Measurements from ENCODE around the gene SEZ6L.

Gene SEZ6L

GRCh38 chr22:26182723-26183122 lies 13.5 kb downstream of the SEZ6L start:
- DNase-seq = no peak

DNA sequence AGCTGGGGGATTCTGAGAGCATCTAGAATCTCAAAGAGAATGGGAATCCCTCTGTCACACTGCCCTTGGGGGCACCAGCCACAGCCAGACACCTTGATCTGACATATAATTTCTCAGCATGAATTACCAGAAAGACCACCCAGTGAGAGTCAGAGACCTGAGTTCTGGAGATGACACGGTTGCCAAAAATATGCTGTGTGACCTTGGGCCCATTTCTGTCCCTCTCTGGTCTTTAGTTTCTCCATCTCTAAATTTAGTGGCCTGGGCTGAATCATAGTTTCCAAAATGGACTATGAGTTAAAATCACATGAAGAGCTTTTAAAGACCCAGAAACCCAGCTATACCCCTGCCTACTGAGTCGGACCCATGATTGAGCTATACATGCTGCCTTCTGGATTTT lies 15.9 kb downstream of the SEZ6L start:
- no peak for DNase-seq

DNA sequence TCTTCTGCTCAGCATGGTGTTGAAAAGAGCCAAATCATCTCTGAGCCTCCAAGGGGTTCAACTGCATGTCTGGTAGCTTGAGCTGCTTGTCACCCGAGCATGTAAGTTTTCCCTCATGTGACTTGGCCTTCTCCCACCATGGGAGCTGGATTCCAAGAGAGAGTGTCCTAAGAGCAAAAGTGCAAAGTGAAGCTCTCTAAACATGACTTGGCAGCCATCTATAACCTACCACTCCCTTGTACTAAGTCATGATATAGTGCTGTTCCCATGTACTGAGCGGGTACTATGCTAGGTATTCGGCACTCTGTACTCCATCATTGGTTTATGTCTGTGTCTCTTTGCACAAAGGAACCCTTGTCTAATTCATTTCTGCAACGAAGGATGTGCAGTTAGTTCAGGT lies 19.1 kb downstream of the SEZ6L start:
- DNase-seq = no peak

- no peak for DNase-seq
Observed at GRCh38 chr22:26194313-26194712, 25.1 kb downstream of the SEZ6L start.

DNA sequence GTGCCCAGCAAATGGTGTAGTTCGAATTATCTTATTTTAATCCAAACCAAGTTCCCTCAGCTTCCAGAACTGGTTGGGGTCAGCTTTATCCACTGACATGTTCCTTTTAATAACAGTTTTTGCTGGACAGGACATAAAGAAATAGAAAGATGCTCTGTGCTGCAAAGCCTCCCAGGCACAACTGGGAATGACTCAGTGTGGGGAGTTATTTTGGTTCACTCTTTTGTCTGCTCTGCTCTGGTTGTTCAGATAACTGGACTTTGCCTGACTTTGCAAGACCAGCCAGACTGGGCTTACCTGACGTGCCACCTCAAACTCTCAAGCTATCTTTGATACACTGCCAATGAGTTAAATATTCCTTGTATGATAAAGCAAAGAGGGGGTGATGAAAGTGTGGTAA lies 25.6 kb downstream of the SEZ6L start:
- DNase-seq = no peak

DNA sequence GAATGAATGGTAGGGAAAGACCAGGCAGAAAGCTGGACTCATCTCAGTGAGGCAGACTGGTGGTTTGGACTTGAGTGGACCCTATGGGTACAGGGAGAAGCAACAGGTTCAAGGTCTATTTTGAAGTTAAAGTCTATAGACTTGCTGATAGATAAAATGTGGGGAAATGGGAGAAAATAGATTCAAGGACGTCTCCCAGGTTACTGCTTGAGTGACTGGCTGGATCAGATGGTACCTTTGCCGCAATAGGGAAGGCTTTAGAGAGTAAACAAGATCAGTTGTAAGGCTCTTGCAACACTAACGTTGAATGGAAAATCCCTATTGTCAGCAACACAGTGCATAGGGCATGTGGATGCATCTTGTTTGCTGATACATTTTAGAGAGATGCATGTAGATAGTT lies 27.4 kb downstream of the SEZ6L start:
- DNase-seq = no peak

DNA sequence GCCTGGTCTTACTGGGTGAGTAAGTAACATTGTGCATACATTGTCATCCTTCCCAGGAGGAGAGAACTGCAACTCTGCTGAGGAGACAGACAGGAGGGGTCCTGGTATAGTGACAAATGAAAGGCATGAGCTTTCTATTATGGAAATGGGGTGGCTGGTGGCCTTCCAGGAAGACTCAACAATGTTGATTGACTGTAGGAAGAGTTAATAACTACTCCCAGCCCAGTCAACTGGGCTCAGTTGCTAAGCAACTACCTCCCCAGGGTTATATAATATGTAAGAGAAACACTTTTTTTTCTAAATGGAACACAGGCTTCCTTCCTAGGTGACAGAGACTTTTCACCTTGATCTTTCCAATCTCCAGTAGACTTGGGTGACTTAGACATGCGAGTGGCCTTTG lies 28.2 kb downstream of the SEZ6L start:
- DNase-seq = no peak

DNA sequence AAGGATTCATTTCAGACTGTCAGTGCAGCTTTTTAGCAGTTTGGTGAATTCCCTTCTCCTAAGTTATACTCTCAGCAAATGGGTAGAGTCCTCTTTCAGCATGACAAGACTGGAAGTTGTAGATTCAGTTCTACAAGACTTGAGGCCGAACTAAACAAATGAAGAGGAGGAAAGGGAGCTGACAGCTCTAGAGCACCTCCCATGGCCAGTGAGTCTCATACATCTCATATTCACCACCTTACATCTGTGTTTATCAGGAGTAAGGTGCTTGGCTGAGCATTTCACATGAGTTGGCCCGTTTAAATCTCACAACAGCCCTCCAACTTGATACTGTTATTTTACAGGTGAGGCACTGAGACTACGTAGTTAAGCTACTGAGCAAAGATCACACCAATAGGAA lies 30.4 kb downstream of the SEZ6L start:
- no peak for DNase-seq

DNA sequence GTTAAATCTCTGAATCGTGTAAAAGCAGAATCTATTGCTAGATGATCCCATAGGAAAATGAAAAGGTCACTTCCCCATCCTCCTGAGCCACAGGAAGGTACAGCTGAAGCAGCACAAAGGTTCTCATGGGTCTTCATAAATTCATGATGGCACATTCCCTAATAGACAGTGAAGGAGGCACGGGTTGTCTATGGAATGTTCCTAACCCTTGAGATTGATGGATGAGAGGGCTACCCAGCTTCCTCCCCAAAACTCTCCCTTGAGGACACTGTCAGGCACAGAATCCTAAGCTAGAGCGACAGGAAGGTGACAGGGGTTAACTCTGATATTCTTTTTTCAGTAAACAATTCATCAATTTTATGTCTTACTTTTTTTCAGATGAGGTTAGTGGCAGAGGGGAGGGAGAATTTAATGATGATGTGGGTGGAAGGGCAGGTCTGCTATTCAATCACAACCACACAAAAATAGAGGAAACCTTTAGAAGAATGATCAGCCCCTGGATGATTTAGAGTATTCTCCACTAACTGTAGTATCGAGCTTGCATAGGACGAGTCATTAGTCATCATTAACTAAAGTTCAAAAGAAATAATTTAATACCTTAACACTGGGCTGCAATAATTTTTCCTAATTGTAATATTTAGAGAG lies 33.1 kb downstream of the SEZ6L start:
- no peak for DNase-seq

DNA sequence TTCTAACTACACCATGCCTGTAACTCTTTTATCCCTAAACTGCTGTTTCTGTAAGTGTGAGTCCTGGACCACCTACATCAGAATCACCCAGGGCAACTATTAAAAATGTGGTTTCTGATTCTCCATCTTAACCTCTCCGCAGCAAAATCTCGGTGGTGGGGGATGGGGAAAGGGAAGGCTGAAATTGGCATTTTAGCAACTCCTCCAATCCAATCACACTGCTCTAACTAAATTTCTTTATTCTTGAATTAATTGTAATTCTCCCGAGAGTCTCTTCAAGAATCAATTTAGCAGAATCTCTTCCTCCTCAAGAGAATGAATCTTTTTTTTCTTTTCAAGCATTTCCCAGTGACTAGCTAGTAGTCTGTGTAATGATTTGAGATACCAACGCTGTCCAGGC lies 36.2 kb downstream of the SEZ6L start:
- no peak for DNase-seq

- no peak for DNase-seq
Observed at GRCh38 chr22:26210334-26210733, 41.1 kb downstream of the SEZ6L start.

- no peak for DNase-seq
Observed at GRCh38 chr22:26213826-26214225, 44.6 kb downstream of the SEZ6L start.

DNA sequence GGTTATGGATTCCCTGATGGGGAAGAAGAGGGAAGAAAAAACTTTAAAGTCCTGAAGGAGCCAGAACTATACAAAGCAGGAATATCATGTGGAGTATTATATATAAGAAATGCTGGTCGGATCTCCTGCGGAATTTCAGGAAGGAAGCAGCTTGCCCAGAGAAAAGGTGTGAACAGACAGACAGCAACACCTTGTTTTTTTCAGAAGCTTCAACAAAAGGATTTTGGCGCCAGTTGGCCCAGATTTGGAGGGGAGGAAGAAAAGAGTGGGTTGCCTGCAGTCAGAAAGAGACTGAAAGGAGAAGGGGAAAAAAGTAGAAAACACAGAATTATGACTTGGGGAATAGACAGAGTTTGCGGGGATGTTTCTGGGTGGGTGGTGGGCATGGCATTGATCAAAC lies 45.2 kb downstream of the SEZ6L start:
- no peak for DNase-seq

DNA sequence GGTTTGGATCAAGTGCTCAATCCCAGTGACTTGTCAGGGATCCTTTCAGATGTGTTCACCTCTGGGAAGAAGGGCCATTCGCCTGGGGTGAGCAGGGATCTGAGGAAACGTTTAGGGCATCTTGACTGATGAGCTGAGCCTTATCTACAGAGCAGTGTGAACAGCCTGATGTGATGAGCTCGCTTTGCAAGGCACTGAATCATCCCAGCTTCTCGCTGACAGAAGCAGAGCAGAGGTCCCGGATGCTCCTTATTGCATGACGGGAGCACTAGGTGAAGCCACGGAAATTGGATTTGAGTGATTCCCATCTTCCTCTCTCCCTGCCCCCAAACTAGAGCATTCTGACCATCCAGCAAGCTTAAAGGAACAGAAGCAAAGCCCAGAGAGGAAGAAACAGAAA lies 46.5 kb downstream of the SEZ6L start:
- no peak for DNase-seq

GRCh38 chr22:26225207-26225606 lies 55.9 kb downstream of the SEZ6L start:
- no peak for DNase-seq

GRCh38 chr22:26226538-26227297 lies 57.5 kb downstream of the SEZ6L start:
- DNase-seq = no peak

GRCh38 chr22:26229910-26230309 lies 60.6 kb downstream of the SEZ6L start:
- no peak for DNase-seq

- no peak for DNase-seq
Observed at GRCh38 chr22:26234296-26234695, 65.0 kb downstream of the SEZ6L start.

- DNase-seq = no peak
Observed at GRCh38 chr22:26235792-26236487, 66.7 kb downstream of the SEZ6L start.

DNA sequence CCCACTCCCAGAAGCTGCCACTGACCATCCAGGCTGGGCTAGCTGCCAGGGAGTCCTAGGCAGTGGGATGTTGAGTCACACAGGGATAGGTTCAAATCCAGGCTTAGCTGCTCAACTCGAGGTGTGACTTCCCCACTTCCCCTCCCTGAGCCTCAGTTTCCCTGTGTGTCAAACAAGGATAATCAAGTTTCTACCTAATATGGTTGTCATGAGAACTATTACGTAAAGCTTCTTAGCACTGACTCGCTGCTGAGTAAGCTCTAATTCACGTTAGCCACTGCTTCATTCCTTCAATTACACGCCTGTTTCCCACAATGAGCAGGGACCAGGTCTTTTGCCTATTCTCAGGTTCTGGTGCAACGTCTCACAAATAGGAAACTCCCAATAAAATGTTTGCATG lies 67.7 kb downstream of the SEZ6L start:
- no peak for DNase-seq

- DNase-seq = no peak
Observed at GRCh38 chr22:26238596-26238995, 69.3 kb downstream of the SEZ6L start.

DNA sequence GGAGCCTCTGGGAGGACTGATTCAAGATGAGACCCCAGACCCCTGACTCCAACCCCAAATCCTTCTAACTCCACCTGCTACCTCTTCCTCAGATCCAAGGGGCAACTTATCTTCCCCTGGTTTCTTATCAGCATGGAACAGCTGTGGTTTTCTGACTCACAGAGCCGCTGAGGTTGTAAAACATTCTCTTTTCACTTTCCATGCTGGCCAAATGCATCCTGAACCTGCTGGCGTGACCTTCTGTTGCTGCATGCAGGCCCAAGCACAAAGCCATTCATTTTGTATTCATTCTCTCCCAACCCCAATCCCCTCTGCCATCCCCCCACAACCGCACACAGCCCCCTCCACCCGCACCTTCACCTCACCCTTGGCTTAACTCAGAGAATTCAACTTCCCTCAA lies 70.3 kb downstream of the SEZ6L start:
- no peak for DNase-seq

DNA sequence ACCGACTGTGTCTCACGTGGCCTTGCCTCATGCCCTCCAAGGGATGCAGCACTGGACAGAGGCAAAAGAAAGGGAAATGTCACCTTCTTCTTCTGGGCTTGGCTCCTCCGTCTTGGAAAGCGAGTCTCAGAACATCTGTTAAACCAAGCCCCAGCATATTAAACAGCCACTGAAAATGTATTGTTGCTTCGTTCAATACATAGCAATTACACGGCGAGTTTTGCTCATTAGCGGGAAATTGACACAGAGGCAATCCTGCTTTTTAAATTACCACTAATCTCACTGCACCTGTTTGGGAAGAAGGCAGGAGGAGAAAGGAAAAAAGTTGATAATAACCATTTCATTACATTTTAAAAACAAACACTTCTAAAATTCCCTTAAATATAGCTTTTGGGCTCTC lies 72.1 kb downstream of the SEZ6L start:
- DNase-seq = no peak

GRCh38 chr22:26245001-26245400 lies 75.7 kb downstream of the SEZ6L start:
- no peak for DNase-seq

Data from central memory CD4-positive, alpha-beta T cell (primary cell).